Measurements from ENCODE around the gene VSNL1.

GRCh38 chr2:17604050-17604449 is 63.6 kb downstream of the VSNL1 start:
- TF ChIP-seq, protein P1, sequence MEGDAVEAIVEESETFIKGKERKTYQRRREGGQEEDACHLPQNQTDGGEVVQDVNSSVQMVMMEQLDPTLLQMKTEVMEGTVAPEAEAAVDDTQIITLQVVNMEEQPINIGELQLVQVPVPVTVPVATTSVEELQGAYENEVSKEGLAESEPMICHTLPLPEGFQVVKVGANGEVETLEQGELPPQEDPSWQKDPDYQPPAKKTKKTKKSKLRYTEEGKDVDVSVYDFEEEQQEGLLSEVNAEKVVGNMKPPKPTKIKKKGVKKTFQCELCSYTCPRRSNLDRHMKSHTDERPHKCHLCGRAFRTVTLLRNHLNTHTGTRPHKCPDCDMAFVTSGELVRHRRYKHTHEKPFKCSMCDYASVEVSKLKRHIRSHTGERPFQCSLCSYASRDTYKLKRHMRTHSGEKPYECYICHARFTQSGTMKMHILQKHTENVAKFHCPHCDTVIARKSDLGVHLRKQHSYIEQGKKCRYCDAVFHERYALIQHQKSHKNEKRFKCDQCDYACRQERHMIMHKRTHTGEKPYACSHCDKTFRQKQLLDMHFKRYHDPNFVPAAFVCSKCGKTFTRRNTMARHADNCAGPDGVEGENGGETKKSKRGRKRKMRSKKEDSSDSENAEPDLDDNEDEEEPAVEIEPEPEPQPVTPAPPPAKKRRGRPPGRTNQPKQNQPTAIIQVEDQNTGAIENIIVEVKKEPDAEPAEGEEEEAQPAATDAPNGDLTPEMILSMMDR (IDR thresholded peaks at IDR 0.05), result no peak
- no peak for TF ChIP-seq POLR2A (IDR thresholded peaks at IDR 0.05)
- no peak for TF ChIP-seq EP300 (IDR thresholded peaks at IDR 0.05)
